Measurements from ENCODE around the gene SHFL. TPM values are rescaled to one million over a fixed set of nuclear protein-coding genes. Genes with fewer than 3 reads are reported as not detected.

Gene SHFL
- total RNA-seq, 1 experiment from 2014 or later = 18.5 TPM

GRCh38 chr19:10093295-10094186 lies 7.4 kb downstream of the SHFL start:
- Histone ChIP-seq H3K27me3 (ENCODE audit: insufficient read depth, low read length) (no peaks in the 10 kb centered on the region), H3K4me2 (ENCODE audit: low read length) (no peak overlapping the region), H4K20me1 (ENCODE audit: insufficient read depth) (no peaks in the 10 kb centered on the region), H3K27ac (ENCODE audit: low read depth, low read length) (no peak overlapping the region), H3K36me3 (ENCODE audit: control insufficient read depth in 1 of 2, insufficient read depth in 2 of 2, low read length in 2 of 2) (no peaks in the 10 kb centered on the region), H2AFZ (ENCODE audit: low read depth, low read length, poor library complexity, severe bottlenecking) (no peak overlapping the region), H3K9me3 (ENCODE audit: control insufficient read depth in 1 of 2, insufficient read depth in 1 of 2, low read depth in 1 of 2, low read length in 2 of 2) (no peaks in the 10 kb centered on the region), H3K4me3 (replicated peaks in 1 of 2; ENCODE audit: low read depth in 1 of 2, low read length in 2 of 2) (no peak overlapping the region), H3K9me2 (ENCODE audit: insufficient read depth) (no peaks in the 10 kb centered on the region), H3K4me1 (ENCODE audit: control insufficient read depth in 1 of 2, insufficient read depth in 2 of 2, low read length in 2 of 2) (peaks cover 11 to 14% of the 10 kb centered on the region in 2 experiments), H3K9ac (ENCODE audit: low read length) (no peak overlapping the region), H3K79me2 (ENCODE audit: insufficient read depth, low read length) (no peaks in the 10 kb centered on the region)
- ChIA-PET RAD21 (ENCODE audit: low non-redundant PET in 1 of 2, low total read pairs in 2 of 2, uncharacterized antibody in 2 of 2, unreplicated experiment in 2 of 2) (no interaction called here), CTCF (no interaction called here), POLR2A (no interaction called here)
- TF ChIP-seq EZH2phosphoT487 (IDR thresholded peaks at IDR 0.05; ENCODE audit: borderline replicate concordance) (no peak), EGR1 (IDR thresholded peaks at IDR 0.05; ENCODE audit: low read depth) (no peak), REST (IDR thresholded peaks at IDR 0.05; ENCODE audit: low read depth) (peak; percentile 70; the same call in 1 of the 2 replicates), ELF1 (IDR thresholded peaks at IDR 0.05; ENCODE audit: borderline replicate concordance, low read depth) (no peak)
- intact Hi-C loops (cut with micrococcal nuclease) = no loop called here
- DNase-seq (ENCODE audit: low read depth, low spot score) (no peak), ATAC-seq (no peak)
- no TSS peak for BruUV-seq (replicated peaks)
